ENCODE measurements around the gene CNN2. TPM values are rescaled to one million over a fixed set of nuclear protein-coding genes. Genes with fewer than 3 reads are reported as not detected.
A peak's percentile ranks its signal among the peaks of the same experiment; 100 is the strongest.

Gene CNN2
- total and polyA plus RNA-seq, 3 experiments from 2014 or later, result 78.1 to 792 (median 78.9) TPM

DNA sequence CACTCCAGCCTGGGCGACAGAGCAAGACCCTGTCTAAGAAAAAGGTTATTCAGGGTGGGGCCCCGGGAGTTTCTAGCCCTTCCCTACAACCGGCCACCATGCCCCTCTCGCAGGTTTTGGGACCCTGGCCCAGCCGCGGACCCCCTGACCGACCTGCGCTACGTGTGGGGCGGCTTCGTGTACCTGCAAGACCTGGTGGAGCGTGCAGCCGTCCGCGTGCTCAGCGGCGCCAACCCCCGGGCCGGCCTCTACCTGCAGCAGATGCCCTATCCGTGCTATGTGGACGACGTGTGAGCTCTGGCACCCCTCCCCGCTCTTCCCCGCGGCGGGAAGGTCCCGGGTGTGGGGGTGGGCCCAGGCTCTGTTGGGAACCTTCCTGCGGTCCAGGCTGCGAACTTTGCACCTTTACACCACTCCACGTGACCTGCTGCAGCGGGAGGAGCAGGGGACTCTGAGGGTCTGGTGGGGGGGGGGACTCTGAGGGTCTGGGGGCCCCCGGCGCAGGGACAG lies 19.8 kb downstream of the CNN2 start:
- H3K4me3 Mint-ChIP-seq, result no peak overlapping the region
- H3K4me1 ChIP-seq (ENCODE audit: insufficient read depth, low read length), result peaks cover 14% of the 10 kb centered on the region
- DNase-seq, result no peak
- peak overlapping the region in 2 of 8 donors; percentile 17 to 94 for H3K27ac Mint-ChIP-seq
- CTCF ChIA-PET, result interaction anchor here (1.0 to 1.5 kb wide), 2 partner anchors 19 to 149 kb away, joined by 3 to 7 read pairs; no protein-coding TSS in a partner anchor
- H3K36me3 Mint-ChIP-seq, result peaks cover 0 to 42% (median 2%) of the 10 kb centered on the region in 3 donors
- H3K4me1 Mint-ChIP-seq, result peaks cover 7 to 14% (median 8%) of the 10 kb centered on the region in 3 donors
- no peak overlapping the region for H3K27ac ChIP-seq (ENCODE audit: low read depth, low read length)
- no peaks in the 10 kb centered on the region for H3K9me3 Mint-ChIP-seq
- H3K27me3 ChIP-seq (ENCODE audit: insufficient read depth, low read length, poor library complexity, severe bottlenecking), result no peaks in the 10 kb centered on the region
- H3K4me3 ChIP-seq (ENCODE audit: low read length), result no peak overlapping the region
- H3K27me3 Mint-ChIP-seq, result peaks cover 0 to 1% of the 10 kb centered on the region in 2 donors
- H3K36me3 ChIP-seq (ENCODE audit: insufficient read depth, low read length), result peaks cover 13% of the 10 kb centered on the region
- POLR2A ChIA-PET, result interaction anchor here (0.8 kb wide), 1 partner anchor 44 kb away, joined by 7 read pairs; no protein-coding TSS in a partner anchor
- H3K9me3 ChIP-seq (ENCODE audit: low read length), result no peaks in the 10 kb centered on the region

DNA sequence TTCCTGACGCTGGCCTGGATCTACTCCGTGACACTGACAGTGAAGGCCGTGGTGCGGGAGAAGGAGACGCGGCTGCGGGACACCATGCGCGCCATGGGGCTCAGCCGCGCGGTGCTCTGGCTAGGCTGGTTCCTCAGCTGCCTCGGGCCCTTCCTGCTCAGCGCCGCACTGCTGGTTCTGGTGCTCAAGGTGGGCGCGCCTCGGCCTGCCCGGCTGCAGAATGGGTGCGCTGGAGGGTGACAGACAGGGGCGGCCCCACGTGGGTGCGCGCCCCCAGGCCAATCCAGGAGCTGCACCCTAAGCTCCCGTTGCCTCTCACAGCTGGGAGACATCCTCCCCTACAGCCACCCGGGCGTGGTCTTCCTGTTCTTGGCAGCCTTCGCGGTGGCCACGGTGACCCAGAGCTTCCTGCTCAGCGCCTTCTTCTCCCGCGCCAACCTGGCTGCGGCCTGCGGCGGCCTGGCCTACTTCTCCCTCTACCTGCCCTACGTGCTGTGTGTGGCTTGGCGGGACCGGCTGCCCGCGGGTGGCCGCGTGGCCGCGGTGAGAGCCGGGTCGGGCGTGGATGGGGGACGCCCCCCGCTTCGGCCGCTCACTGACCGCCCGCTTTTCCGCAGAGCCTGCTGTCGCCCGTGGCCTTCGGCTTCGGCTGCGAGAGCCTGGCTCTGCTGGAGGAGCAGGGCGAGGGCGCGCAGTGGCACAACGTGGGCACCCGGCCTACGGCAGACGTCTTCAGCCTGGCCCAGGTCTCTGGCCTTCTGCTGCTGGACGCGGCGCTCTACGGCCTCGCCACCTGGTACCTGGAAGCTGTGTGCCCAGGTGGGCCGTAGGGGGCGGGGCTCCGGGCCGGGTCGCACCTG lies 20.7 kb downstream of the CNN2 start:
- Mint-ChIP-seq H3K36me3 (peaks cover 0 to 45% (median 2%) of the 10 kb centered on the region in 3 donors), H3K27ac (peak overlapping the region in 4 of 8 donors; percentile 22 to 74 (median 42)), H3K9me3 (no peaks in the 10 kb centered on the region), H3K4me1 (peaks cover 7 to 16% (median 9%) of the 10 kb centered on the region in 3 donors), H3K27me3 (peaks cover 0 to 1% of the 10 kb centered on the region in 2 donors), H3K4me3 (peak overlapping the region in 3 of 7 donors; percentile 8 to 42 (median 35))
- Histone ChIP-seq H3K27me3 (ENCODE audit: insufficient read depth, low read length, poor library complexity, severe bottlenecking) (no peaks in the 10 kb centered on the region), H3K36me3 (ENCODE audit: insufficient read depth, low read length) (peaks cover 13% of the 10 kb centered on the region), H3K4me1 (ENCODE audit: insufficient read depth, low read length) (peaks cover 7% of the 10 kb centered on the region), H3K9me3 (ENCODE audit: low read length) (no peaks in the 10 kb centered on the region), H3K4me3 (ENCODE audit: low read length) (no peak overlapping the region), H3K27ac (ENCODE audit: low read depth, low read length) (no peak overlapping the region)
- peak in 1 of 5 donors; percentile 62 for DNase-seq
- CTCF ChIA-PET, result interaction anchor here (1.0 to 1.9 kb wide), 5 partner anchors 10 to 63 kb away, joined by 3 to 9 read pairs (median 4); partner anchors contain the start of gene WDR18
- POLR2A ChIA-PET, result interaction anchor here (0.5 kb wide), 1 partner anchor 24 kb away, joined by 4 read pairs; no protein-coding TSS in a partner anchor

DNA sequence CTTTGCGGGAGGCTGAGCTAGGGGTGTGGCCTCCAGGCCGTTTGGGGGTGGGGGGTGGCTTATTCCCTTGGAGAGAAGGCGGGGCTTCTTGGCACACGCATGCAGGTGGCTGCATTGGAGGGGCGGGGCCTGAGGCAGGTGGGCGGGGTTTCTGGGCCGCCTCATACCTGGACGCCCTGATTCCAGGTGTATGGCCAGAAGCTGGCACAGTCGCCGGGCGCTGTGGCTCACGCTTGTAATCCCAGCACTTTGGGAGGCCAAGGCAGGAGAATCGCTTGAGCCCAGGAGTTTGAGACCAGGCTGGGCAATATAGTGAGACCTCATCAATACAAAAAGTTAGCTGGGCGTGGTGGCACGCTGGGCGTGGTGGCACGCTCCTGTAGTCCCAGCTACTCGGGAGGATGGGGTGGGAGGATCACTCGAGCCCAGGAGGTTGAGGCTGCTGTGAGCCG lies 21.3 kb downstream of the CNN2 start:
- peak overlapping the region in 1 of 8 donors; percentile 15 for H3K27ac Mint-ChIP-seq
- no peak for DNase-seq
- H3K27ac ChIP-seq (ENCODE audit: low read depth, low read length), result no peak overlapping the region
- H3K4me1 Mint-ChIP-seq, result peaks cover 9 to 13% (median 9%) of the 10 kb centered on the region in 3 donors
- CTCF ChIA-PET, result interaction anchor here (1.0 to 1.9 kb wide), 8 partner anchors 10 to 147 kb away, joined by 3 to 9 read pairs (median 4); partner anchors contain the start of gene WDR18
- peaks cover 2% of the 10 kb centered on the region for H3K4me1 ChIP-seq (ENCODE audit: insufficient read depth, low read length)
- peaks cover 7% of the 10 kb centered on the region for H3K36me3 ChIP-seq (ENCODE audit: insufficient read depth, low read length)
- no peak overlapping the region for H3K4me3 ChIP-seq (ENCODE audit: low read length)
- H3K9me3 ChIP-seq (ENCODE audit: low read length), result no peaks in the 10 kb centered on the region
- H3K4me3 Mint-ChIP-seq, result no peak overlapping the region
- no peaks in the 10 kb centered on the region for H3K27me3 ChIP-seq (ENCODE audit: insufficient read depth, low read length, poor library complexity, severe bottlenecking)
- H3K36me3 Mint-ChIP-seq, result peaks cover 0 to 42% (median 2%) of the 10 kb centered on the region in 3 donors
- POLR2A ChIA-PET, result interaction anchor here (0.5 to 0.7 kb wide), 4 partner anchors 23 to 184 kb away, joined by 3 to 8 read pairs (median 6); no protein-coding TSS in a partner anchor
- peaks cover 0 to 1% of the 10 kb centered on the region in 2 donors for H3K27me3 Mint-ChIP-seq
- H3K9me3 Mint-ChIP-seq, result no peaks in the 10 kb centered on the region

DNA sequence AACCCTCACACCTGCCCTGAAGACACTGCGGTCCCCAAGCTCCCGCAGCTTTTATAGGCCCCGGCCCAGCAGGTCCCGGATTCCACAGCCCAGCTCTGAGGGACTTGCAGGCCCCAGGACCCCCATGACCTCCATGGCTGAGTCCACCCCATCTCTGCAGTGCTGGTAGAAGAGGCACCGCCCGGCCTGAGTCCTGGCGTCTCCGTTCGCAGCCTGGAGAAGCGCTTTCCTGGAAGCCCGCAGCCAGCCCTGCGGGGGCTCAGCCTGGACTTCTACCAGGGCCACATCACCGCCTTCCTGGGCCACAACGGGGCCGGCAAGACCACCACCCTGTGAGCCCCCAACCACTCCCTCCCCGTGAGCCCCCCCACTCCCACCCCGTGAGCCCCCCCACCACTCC lies 22.7 kb downstream of the CNN2 start:
- Histone ChIP-seq H3K27me3 (ENCODE audit: insufficient read depth, low read length, poor library complexity, severe bottlenecking) (no peaks in the 10 kb centered on the region), H3K4me3 (ENCODE audit: low read length) (no peak overlapping the region), H3K4me1 (ENCODE audit: insufficient read depth, low read length) (no peaks in the 10 kb centered on the region), H3K36me3 (ENCODE audit: insufficient read depth, low read length) (no peaks in the 10 kb centered on the region), H3K27ac (ENCODE audit: low read depth, low read length) (no peak overlapping the region), H3K9me3 (ENCODE audit: low read length) (no peaks in the 10 kb centered on the region)
- ChIA-PET POLR2A (interaction anchor here (0.5 to 1.4 kb wide), 3 partner anchors 9 to 40 kb away, joined by 3 to 6 read pairs (median 3); partner anchors contain the start of gene ABCA7), CTCF (interaction anchor here (1.0 to 1.8 kb wide), 4 partner anchors 16 to 143 kb away, joined by 3 to 6 read pairs (median 4); no protein-coding TSS in a partner anchor)
- Mint-ChIP-seq H3K27me3 (peaks cover 0 to 1% of the 10 kb centered on the region in 2 donors), H3K4me3 (no peak overlapping the region), H3K9me3 (no peaks in the 10 kb centered on the region), H3K27ac (no peak overlapping the region), H3K4me1 (peaks cover 9 to 17% (median 10%) of the 10 kb centered on the region in 3 donors), H3K36me3 (peaks cover 0 to 48% (median 2%) of the 10 kb centered on the region in 3 donors)
- no peak for DNase-seq

DNA sequence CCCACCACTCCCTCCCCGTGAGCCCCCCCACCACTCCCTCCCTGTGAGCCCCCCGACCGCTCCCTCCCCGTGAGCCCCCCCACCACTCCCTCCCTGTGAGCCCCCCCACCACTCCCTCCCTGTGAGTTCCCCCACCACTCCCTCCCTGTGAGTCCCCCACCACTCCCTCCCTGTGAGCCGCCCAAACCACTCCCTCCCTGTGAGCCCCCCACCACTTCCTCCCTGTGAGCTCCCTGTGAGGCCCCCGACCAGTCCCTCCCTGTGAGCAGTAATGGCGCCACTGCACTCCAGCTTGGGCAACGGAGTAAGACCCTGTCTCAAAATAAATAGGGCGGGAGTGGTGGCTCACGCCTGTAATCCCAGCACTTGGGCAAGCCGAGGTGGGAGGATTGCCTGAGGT lies 23.4 kb downstream of the CNN2 start:
- CTCF ChIA-PET, result no interaction called here
- peak overlapping the region in 2 of 8 donors; percentile 3 to 29 for H3K27ac Mint-ChIP-seq

DNA sequence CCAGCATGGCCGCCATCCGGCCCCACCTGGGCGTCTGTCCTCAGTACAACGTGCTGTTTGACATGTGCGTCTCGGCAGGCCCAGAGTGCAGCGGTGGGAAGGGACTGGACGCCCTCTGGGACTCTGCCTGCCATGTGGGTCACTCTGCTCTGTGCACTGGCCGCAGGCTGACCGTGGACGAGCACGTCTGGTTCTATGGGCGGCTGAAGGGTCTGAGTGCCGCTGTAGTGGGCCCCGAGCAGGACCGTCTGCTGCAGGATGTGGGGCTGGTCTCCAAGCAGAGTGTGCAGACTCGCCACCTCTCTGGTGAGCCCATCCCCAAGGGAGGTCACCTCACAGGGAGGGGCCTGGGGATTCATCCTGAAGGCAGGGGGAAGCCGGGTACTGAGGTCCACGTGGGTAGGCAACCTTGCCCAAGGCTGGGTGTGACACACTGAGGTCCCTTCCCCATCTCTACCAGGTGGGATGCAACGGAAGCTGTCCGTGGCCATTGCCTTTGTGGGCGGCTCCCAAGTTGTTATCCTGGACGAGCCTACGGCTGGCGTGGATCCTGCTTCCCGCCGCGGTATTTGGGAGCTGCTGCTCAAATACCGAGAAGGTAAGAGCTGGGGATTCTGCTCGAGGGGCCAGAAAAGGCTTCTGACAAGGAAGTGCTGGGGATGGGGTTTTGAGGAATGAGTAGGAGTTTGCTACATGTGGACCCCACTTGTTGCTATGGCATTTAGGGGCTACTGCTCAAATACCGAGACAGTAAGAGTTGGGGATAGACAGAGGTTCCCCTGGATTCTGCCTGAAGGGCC lies 24.8 kb downstream of the CNN2 start:
- H3K4me1 ChIP-seq (ENCODE audit: insufficient read depth, low read length), result no peaks in the 10 kb centered on the region
- Mint-ChIP-seq H3K36me3 (peaks cover 0 to 47% (median 0%) of the 10 kb centered on the region in 3 donors), H3K27me3 (no peaks in the 10 kb centered on the region), H3K4me3 (no peak overlapping the region), H3K9me3 (no peaks in the 10 kb centered on the region), H3K27ac (peak overlapping the region in 6 of 8 donors; percentile 33 to 73 (median 51)), H3K4me1 (peaks cover 5 to 13% (median 7%) of the 10 kb centered on the region in 3 donors)
- peaks cover under 1% of the 10 kb centered on the region for H3K36me3 ChIP-seq (ENCODE audit: insufficient read depth, low read length)
- ChIA-PET POLR2A (no interaction called here), CTCF (interaction anchor here (0.8 to 1.2 kb wide), 2 partner anchors 14 to 50 kb away, joined by 4 read pairs; no protein-coding TSS in a partner anchor)
- H3K27ac ChIP-seq (ENCODE audit: low read depth, low read length), result no peak overlapping the region
- H3K9me3 ChIP-seq (ENCODE audit: low read length), result no peaks in the 10 kb centered on the region
- no peak overlapping the region for H3K4me3 ChIP-seq (ENCODE audit: low read length)
- H3K27me3 ChIP-seq (ENCODE audit: insufficient read depth, low read length, poor library complexity, severe bottlenecking), result no peaks in the 10 kb centered on the region
- no peak for DNase-seq

More for the DNA sequence above, 23.4 kb downstream of the CNN2 start:
- Mint-ChIP-seq H3K4me3 (no peak overlapping the region), H3K9me3 (no peaks in the 10 kb centered on the region), H3K4me1 (peaks cover 9 to 17% (median 10%) of the 10 kb centered on the region in 3 donors), H3K27me3 (peaks cover 0 to 1% of the 10 kb centered on the region in 2 donors), H3K36me3 (peaks cover 0 to 49% (median 2%) of the 10 kb centered on the region in 3 donors)
- Histone ChIP-seq H3K27me3 (ENCODE audit: insufficient read depth, low read length, poor library complexity, severe bottlenecking) (no peaks in the 10 kb centered on the region), H3K4me1 (ENCODE audit: insufficient read depth, low read length) (no peaks in the 10 kb centered on the region), H3K27ac (ENCODE audit: low read depth, low read length) (no peak overlapping the region), H3K9me3 (ENCODE audit: low read length) (no peaks in the 10 kb centered on the region), H3K36me3 (ENCODE audit: insufficient read depth, low read length) (no peaks in the 10 kb centered on the region), H3K4me3 (ENCODE audit: low read length) (no peak overlapping the region)
- POLR2A ChIA-PET, result no interaction called here
- DNase-seq, result peak in 1 of 5 donors; percentile 48

DNA sequence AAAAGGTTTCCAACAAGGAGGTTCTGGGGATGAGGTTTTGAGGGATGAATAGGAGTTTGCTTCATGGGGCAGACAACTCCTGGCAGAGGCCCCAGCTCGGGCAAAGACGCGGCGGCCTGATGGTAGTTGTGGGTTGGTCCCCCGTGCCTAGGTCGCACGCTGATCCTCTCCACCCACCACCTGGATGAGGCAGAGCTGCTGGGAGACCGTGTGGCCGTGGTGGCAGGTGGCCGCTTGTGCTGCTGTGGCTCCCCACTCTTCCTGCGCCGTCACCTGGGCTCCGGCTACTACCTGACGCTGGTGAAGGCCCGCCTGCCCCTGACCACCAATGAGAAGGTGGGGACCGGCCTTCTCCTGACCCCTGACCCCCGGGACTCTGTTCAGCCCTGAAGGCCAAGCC lies 25.4 kb downstream of the CNN2 start:
- Histone ChIP-seq H3K36me3 (ENCODE audit: insufficient read depth, low read length) (peaks cover 7% of the 10 kb centered on the region), H3K27me3 (ENCODE audit: insufficient read depth, low read length, poor library complexity, severe bottlenecking) (no peaks in the 10 kb centered on the region), H3K4me3 (ENCODE audit: low read length) (no peak overlapping the region), H3K9me3 (ENCODE audit: low read length) (no peaks in the 10 kb centered on the region), H3K27ac (ENCODE audit: low read depth, low read length) (no peak overlapping the region), H3K4me1 (ENCODE audit: insufficient read depth, low read length) (no peaks in the 10 kb centered on the region)
- no peak overlapping the region for H3K4me3 Mint-ChIP-seq
- H3K4me1 Mint-ChIP-seq, result peaks cover 10 to 17% (median 11%) of the 10 kb centered on the region in 3 donors
- peaks cover 0 to 51% (median 4%) of the 10 kb centered on the region in 3 donors for H3K36me3 Mint-ChIP-seq
- H3K9me3 Mint-ChIP-seq, result peaks cover 0 to 2% (median 0%) of the 10 kb centered on the region in 5 donors
- ChIA-PET CTCF (interaction anchor here (1.2 kb wide), 1 partner anchor 50 kb away, joined by 4 read pairs; no protein-coding TSS in a partner anchor), POLR2A (no interaction called here)
- H3K27me3 Mint-ChIP-seq, result no peaks in the 10 kb centered on the region
- H3K27ac Mint-ChIP-seq, result peak overlapping the region in 6 of 8 donors; percentile 33 to 73 (median 51)
- no peak for DNase-seq

Measured in CD8-positive, alpha-beta memory T cell (primary cell).